IPS-NIHi7 (cell line): ENCODE results near the gene LBHD2.
"Not testable (repeated sequence)": the region's sequence is repeated elsewhere in the genome, so short reads cannot be mapped to it uniquely, and the experiment has no call there.

Experiments used
- DNase-seq: peaks from one replicate; pipeline ENCODE4 v3.0.0; 2012; ENCODE audit warnings: mixed read lengths; ENCODE audit errors: extremely low spot score

Gene LBHD2

GRCh38 chr14:103104389-103104653 lies 20.3 kb downstream of the LBHD2 start:
- DNase-seq: no peak

- peak; percentile 85 for DNase-seq
Observed at GRCh38 chr14:103104654-103105452, 20.8 kb downstream of the LBHD2 start.

GRCh38 chr14:103105580-103106150 lies 21.7 kb downstream of the LBHD2 start:
- no peak for DNase-seq

GRCh38 chr14:103107455-103107854 lies 23.4 kb downstream of the LBHD2 start:
- no peak for DNase-seq

GRCh38 chr14:103107941-103108748 lies 24.1 kb downstream of the LBHD2 start:
- no peak for DNase-seq

GRCh38 chr14:103108749-103109207 lies 24.8 kb downstream of the LBHD2 start:
- no peak for DNase-seq

- DNase-seq: peak; percentile 58
Observed at GRCh38 chr14:103109535-103110441, 25.8 kb downstream of the LBHD2 start.

GRCh38 chr14:103110681-103111231 lies 26.7 kb downstream of the LBHD2 start:
- no peak for DNase-seq

- DNase-seq: no peak
Observed at GRCh38 chr14:103111232-103111868, 27.3 kb downstream of the LBHD2 start.

GRCh38 chr14:103112400-103113243 lies 28.6 kb downstream of the LBHD2 start:
- no peak for DNase-seq

GRCh38 chr14:103113303-103113702 lies 29.3 kb downstream of the LBHD2 start:
- DNase-seq: no peak

- DNase-seq: no peak
Observed at GRCh38 chr14:103113774-103114173, 29.8 kb downstream of the LBHD2 start.

GRCh38 chr14:103115086-103115679 lies 31.2 kb downstream of the LBHD2 start:
- not testable (repeated sequence) for DNase-seq

- DNase-seq: no peak
Observed at GRCh38 chr14:103115845-103116572, 32.0 kb downstream of the LBHD2 start.

- DNase-seq: no peak
Observed at GRCh38 chr14:103116636-103117035, 32.6 kb downstream of the LBHD2 start.

- not testable (repeated sequence) for DNase-seq
Observed at GRCh38 chr14:103117499-103117898, 33.5 kb downstream of the LBHD2 start.

- no peak for DNase-seq
Observed at GRCh38 chr14:103118018-103118662, 34.1 kb downstream of the LBHD2 start.

GRCh38 chr14:103118663-103119404 lies 34.8 kb downstream of the LBHD2 start:
- DNase-seq: no peak
